Stimulated activated CD8-positive, alpha-beta memory T cell treated with anti-CD3 and anti-CD28 coated beads, Interleukin-7, amount 100 ng/mL, for 1 hour (primary cell): ENCODE data around the gene RIPOR2.
"Not testable (repeated sequence)": the region's sequence is repeated elsewhere in the genome, so short reads cannot be mapped to it uniquely, and the experiment has no call there.

Source experiments
- DNase-seq, 2 donors: peaks; one replicate each; pipeline ENCODE4 v3.0.0-alpha.2; 2020; ENCODE audit warnings: low read depth in 2 of 2

Gene RIPOR2

DNA sequence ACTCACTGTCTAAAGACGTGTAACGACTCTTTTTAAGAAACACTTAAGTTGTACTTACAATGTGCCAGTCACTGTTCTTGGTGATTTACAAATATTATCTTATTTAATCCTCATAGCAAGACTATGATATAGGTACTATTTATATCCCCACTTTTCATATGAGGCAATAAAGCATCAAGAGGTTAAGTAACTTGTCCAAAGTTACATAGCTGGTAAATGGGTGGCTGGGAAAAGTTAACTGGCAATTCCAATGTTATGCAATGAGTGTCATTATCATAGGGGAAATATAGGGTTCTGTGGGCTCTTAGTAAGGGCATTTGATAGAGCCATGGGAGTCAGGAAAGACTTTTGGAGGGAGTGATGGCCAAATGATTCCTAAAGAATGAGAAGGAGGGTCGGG lies 21.4 kb upstream of the RIPOR2 start:
- DNase-seq: no peak

DNA sequence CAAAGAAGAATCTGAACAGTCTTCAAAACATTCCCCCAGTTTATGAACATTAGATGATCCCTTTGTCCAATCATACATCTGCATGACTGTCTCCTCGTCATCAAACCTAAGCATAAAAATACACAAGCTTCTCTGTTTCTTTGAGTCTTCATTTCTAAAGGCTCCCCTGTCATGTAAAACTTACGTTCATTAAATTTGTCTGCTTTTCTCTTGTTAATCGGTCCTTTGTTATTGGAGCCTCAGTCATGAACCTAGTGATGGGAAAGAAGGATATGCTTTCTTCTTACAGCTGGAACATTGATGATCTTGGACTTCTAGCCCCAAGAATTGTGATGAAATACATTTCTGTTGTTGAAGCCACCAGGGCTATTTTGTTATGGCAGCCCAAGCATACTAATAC lies 18.0 kb upstream of the RIPOR2 start:
- no peak for DNase-seq

GRCh38 chr6:24951811-24952299 lies 16.1 kb upstream of the RIPOR2 start:
- no peak for DNase-seq

GRCh38 chr6:24950218-24950941 lies 14.6 kb upstream of the RIPOR2 start:
- no peak for DNase-seq

- DNase-seq: no peak
Observed at GRCh38 chr6:24949020-24949569, 13.3 kb upstream of the RIPOR2 start.

DNA sequence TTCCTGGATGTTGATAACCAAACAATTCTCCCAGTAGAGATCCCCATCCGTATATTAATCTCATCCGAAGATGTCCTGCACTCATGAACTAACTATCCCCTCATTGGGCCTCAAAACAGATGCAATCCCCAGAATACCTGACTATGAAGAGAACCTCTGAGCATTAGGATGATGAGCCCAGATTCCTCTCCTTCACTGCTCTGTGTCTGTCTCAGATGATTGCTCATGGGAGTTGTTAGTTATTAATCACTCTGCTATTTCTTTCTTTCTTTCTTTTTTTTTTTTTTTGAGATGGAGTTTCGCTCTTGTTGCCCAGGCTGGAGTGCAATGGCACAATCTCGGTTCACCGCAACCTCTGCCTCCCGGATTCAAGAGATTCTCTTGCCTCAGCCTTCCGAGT lies 12.5 kb upstream of the RIPOR2 start:
- not testable (repeated sequence) for DNase-seq

DNA sequence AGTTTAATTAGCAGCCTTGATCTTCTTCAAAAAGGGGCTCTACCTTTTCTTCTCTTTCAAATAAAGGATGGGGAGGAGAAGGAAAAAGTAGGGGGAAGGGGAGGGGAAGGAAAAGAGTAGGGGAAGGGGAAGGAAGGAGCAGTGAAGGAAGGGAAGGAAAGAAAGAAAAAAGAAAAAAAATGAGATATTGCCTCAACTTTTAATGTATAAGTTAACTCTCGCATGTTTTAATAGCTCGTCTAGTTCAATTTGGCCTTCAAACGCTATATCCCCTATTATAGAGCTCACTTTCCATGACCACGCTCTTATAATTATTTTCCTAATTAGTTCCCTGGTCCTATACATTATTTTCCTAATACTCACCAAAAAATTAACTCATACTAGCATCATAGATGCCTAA lies 11.9 kb upstream of the RIPOR2 start:
- DNase-seq: no peak

DNA sequence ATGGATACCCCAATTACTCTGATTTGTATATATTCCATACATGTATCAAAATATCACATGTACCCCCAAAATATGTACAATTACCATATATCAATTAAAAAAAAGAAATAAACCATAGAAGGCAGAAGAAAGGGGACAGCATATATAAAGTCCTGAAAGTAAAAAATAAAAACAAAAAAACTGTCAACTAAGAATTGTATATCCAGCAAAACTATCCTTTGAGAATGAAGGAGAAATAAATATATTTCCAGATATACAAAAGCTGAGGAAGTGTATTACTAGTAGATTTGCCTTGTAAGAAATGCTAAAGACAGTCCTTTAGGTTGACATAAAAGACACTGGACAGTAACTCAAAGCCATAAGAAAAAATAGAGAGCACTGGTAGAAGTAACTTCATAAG lies 9.3 kb upstream of the RIPOR2 start:
- no peak for DNase-seq

- no peak for DNase-seq
Observed at GRCh38 chr6:24943774-24944173, 8.0 kb upstream of the RIPOR2 start.

DNA sequence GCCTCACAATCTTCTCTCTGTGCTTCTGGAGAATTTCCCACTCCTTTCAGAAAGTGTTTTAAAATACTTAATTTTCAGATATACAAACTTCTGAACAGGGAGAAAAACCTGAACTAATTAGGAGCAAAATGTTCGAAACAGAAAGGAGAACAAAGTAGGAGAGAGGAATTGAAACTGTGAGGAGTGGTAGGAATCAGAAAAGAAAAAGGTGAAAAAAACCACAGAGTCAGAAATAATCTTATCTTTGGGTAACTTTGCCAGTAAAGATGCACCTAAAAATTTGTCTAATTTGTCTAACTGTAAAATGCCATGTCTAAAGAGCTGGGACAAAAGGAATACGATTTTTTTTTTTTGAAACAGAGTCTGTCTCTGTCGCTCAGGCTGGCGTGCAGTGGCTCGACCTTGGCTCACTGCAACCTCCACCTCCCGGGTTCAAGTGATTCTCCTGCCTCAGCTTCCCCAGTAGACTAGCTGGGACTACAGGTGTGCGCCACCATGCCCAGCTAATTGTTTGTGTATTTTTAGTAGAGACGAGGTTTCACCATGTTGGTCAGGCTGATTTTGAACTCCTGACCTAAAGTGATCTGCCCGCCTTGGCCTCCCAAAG lies 4.7 kb upstream of the RIPOR2 start:
- no peak for DNase-seq

- no peak for DNase-seq
Observed at GRCh38 chr6:24936641-24937317, 1.0 kb upstream of the RIPOR2 start.

GRCh38 chr6:24933868-24934401 lies 1.8 kb downstream of the RIPOR2 start:
- DNase-seq: no peak

DNA sequence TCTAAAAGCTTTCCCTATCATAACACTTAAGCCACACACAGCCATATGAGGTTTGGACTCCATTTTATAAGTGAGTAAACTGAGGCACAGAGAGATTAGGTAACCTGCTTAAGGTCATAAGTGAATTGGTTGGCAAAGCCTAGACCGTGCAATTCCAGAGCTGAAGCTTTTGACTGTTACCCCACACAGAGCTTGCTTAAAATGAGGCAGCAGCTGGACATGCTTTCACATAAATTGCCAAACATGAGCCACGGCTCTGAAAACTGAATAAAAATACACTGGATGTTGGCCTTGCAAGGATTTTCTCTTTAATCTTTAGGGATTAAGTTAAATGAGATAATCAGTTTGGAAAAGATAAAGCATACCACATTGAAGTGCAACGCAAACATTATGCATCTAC lies 2.5 kb downstream of the RIPOR2 start:
- DNase-seq: no peak

DNA sequence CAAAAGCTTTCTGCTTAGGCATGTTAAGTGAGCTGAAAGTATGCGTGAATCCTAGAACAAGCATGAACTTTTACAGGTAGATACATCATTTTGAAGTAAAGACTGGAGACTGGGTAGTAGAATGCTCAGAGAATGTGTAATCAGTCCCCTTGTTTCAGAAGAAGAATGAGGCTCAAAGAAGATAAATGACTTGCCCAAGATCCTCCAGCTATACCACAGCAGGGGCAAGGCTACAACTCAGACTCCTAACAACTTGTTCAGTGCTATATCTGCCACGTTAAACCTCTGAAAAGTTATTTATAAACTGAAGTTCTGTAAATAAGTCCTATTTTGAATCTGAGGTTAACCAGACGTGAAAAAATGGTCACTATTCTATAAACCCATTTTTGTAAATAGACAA lies 2.9 kb downstream of the RIPOR2 start:
- no peak for DNase-seq

- no peak for DNase-seq
Observed at GRCh38 chr6:24931718-24932691, 3.8 kb downstream of the RIPOR2 start.

DNA sequence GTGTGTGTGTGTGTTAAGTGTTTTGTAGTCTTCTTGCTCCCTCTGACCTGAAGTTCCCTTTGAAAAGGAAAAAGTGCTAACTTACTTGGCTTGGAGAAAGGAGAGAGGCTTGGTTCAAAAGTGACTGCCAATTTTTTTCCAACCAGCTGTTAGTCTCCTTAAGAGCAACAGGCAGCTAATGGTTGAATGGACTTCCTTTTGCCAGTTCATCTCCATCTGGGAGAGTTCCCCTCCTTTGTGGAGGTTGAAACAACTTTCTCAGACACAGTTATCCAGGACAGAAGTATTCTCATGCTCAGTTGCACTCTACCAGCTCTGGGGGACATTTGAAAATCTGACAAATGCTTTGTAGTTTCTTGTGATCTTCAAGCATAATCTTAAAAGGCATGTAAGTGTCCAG lies 4.5 kb downstream of the RIPOR2 start:
- DNase-seq: no peak

DNA sequence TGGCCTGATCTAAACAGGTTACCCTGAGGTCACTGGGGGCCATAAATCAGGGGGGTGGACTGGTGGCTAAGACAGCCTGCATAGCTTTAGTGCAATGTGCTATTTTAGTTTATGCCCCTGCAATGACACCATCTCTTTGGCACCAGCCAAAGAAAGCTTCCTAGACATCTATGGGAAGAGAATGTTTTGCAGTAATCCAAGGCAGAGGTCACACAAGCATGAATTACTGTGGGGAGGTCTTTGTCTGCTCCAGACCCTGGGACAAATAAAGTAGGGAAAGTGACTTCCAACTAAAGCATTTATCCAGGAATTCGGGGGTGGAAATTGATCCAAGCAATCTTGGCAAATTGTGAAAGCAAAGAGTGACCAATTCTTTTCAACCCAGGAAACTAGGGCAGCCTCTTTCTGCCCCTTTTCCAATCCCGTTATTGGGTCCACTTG lies 5.3 kb downstream of the RIPOR2 start:
- DNase-seq: no peak

- no peak for DNase-seq
Observed at GRCh38 chr6:24929242-24929641, 6.5 kb downstream of the RIPOR2 start.

GRCh38 chr6:24927985-24928745 lies 7.6 kb downstream of the RIPOR2 start:
- DNase-seq: no peak

- DNase-seq: no peak
Observed at GRCh38 chr6:24927277-24927955, 8.3 kb downstream of the RIPOR2 start.
